GM21526 (cell line): ENCODE data around the gene RBBP8.
A peak's percentile ranks its signal among the peaks of the same experiment; 100 is the strongest.

Source experiments
- ATAC-seq: cut with Tn5 transposase; IDR thresholded peaks from one replicate; pipeline ENCODE4 v1.9.1; 2021; ENCODE audit warnings: moderate library complexity; ENCODE audit not compliant: unreplicated experiment, low FRiP score

Gene RBBP8

DNA sequence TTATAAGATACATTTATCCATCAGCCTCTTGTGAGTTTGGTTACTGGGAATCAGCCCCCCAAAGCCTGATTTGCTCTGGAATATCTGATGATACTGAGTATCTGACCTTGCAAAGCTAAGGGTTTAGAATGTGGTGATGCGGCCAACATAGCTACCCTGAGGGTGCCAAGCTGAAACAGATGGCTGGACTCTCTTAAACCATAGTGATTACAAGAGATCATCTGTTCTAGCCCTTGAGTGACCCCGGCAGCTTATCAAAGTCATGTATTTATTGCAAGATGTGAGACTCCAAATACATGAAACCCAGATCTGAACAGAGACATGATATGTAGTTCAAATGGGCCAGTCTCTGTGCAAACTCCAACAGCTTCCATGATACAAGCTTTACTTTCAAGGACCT lies 124.0 kb downstream of the RBBP8 start:
- no peak for ATAC-seq

DNA sequence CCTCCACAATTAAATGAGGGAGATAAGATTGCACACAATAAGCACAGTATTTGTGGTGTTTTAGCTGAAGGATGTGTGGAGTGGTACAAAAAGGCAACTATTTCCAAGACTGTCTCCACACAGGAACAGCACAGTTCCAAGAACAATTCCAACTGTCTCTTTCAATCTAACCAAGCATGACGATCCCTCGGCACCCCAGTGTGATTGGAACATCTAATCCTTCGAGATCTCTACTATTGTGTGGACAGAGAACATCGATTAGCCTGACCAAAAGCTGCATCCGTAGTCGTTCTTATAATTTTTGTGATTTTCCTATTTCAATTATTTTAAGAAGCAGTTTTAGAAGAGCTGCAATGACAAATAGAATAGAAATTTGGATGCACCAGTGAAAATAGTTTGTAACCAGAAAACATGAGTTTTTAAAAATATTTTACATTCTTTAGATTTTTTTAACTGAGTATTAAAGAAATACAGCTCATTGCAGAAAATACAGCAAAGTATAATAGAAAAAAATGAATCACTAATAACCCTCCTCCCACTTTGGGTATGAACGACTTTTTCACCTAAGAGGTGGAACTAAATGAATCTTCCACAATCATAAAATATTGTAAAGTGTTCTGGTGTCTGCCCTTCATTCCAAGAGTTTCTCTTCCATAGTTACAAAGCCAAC lies 125.8 kb downstream of the RBBP8 start:
- ATAC-seq = no peak

DNA sequence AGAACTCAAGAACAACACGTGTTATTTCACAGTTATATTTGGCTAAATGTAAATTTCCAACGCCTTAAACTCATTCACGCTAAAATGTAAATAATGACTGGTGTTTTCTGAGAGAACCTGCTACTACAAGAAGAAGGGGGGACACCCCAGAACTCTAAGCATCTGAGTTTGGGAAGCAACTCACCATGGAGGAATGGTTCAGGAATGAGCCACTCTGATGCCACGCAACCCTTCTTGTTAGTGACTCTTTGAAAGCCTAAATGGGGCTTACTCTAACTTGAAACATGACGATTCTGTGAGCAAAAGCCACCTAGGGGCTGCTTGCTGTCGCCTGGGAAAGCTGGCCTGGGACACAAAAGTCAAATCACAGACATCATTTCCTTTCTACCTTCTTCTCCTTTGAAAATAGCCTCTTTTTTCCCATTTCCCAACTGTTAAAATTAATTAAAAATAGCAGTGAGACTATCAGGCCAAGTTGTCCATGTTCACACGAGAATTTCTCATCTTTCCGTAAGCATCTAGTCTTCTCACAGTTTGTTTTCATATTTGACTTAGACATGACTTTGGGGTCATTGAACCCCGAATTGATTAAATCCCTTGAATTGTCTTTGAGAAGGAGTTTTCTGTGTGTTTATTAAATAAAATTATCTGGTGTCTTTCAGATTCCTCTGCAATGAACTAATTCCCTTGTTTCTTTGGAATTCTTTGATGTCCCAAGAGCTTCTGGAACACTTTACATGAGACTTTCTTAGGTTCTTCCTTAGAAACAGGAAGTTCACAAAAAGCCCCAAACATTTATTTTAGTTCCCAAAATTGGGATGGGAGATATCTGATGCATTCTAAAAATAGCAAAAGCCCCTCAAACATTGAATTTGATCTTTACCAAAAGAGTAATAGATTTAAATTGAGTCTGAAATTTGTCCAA lies 126.7 kb downstream of the RBBP8 start:
- no peak for ATAC-seq

DNA sequence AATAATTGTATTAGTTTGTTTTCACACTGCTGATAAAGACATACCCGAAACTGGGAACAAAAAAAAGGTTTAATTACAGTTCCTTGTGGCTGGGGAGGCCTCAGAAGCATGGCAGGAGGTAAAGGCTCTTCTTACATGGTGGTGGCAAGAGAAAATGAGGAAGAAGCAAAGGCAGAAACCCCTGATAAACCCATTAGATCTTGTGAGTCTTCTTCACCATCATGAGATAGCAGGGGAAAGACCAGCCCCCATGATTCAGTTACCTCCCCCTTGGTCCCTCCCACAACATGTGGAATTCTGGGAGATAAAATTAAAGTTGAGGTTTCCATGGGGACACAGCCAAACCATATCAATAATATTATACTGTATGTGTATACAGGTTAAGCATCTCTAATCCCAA lies 128.9 kb downstream of the RBBP8 start:
- ATAC-seq = no peak

DNA sequence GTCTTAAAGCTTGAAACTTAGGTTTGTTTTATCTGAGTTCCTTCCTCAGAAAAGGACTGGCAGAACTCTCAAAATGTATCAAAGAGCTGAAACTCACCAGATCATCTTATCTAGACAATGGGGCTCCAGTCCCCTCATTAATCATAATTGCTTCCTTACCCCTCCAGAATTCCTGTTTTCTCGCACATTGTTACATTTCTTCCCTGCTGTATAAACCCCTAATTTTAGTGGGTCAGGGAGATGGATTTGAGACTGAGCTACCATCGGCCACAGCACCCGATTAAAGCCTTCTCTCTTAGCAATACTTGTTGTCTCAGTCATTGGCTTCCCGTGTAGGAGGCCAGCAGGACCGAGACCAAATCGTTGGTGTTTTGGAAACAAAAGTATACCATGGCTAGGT lies 130.4 kb downstream of the RBBP8 start:
- ATAC-seq = no peak

DNA sequence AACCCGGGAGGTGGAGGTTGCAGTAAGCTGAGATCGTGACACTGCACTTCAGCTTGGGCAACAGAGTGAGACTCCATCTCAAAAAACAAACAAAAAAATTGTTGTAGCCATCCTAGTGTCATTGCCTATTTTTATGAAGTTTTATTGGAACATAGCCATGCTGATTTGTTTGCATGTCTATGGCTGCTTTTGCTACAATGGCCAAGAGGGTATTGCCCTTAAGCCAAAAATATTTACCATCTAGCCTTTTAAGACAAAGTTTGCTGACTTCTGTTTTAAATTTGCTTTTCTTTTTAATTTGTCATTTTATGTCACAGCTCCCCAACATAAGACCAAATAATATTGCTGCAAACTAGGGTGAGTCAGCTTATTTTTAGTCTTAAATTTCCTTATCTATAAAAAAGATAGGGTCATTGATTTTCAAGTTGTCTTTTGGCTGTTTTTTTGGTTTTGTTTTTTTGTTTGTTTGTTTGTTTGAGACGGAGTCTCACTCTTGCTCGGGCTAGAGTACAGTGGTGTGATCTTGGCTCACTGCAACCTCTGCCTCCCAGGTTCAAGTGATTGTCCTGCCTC lies 132.2 kb downstream of the RBBP8 start:
- ATAC-seq = no peak

DNA sequence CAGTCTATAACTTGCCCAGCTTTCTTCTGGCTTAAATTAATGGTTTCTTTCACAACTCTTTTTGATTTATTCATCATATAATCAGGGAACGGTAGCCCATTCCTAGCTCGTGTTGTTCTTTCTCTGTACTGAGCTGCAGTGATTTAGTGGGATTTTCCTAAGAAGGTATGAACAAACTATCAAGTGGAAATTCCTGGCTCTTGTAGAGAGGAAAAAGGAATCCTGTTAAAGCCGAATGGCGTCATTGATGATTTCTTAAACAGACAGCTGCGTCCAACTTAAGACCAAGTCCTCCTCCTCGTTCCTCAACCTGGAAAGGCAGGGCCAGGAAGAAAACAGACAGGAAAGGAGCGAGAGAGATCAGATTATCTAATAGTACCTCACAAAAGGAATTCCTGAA lies 132.9 kb downstream of the RBBP8 start:
- ATAC-seq = no peak

DNA sequence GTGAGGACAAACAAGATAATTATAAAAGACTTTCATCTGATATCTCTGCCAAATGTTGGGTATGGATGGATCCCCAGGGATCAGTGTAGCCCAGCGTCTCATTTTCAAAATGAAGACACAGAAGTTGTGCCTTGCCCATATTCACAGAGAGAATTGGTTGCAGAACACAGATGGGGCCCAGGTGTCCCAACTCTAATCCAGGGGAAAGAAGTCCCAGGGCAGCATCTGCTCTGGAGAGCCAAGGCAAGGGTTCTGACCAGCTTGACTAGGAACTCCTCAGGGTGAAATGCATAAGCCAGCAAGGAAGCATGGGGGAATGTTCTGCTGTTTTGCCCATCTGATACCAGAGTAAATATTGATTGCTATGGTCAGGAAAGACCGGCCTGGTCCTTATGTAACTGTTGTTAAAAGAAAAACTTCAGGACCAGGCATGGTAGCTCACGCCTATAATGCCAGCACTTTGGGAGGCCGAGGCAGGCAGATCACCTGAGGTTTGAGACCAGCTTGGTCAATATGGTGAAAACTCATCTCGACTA lies 133.4 kb downstream of the RBBP8 start:
- ATAC-seq = no peak

DNA sequence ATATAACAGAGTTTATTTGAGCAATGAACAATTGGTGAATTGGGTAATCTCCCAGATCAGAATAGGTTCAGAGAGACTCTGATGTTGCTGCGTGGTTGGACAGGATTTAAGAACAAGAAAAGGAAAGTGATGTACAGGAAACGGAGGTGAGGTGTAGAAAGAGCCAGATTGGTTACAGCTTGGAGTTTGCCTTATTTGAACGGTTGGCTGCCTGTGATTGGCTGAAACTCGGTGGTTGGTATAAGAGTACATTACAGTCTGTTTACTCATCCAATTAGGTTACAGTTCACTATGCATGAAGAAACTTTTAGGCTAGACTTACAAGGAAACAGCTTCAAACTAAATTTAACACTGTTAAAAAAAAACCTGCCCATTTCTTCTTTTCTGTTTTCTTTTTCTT lies 134.1 kb downstream of the RBBP8 start:
- no peak for ATAC-seq

DNA sequence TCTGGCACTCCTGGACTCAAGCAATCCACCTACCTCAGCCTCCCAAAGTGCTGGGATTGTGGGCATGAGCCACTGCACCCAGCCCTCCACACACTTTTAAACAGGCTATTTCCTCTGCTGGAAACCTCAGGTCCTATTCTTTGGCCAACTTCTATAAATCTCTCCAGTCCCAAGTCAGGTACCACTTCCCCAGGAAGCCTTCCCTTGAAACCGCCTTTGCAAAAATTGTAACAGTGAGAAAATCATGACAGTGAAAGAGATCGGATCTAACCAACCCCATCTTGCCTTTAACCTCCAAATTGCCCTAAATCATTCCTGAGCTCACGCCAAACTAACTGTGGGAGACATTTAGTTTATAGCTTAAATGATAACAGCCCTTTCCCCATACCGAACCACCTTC lies 134.9 kb downstream of the RBBP8 start:
- no peak for ATAC-seq

DNA sequence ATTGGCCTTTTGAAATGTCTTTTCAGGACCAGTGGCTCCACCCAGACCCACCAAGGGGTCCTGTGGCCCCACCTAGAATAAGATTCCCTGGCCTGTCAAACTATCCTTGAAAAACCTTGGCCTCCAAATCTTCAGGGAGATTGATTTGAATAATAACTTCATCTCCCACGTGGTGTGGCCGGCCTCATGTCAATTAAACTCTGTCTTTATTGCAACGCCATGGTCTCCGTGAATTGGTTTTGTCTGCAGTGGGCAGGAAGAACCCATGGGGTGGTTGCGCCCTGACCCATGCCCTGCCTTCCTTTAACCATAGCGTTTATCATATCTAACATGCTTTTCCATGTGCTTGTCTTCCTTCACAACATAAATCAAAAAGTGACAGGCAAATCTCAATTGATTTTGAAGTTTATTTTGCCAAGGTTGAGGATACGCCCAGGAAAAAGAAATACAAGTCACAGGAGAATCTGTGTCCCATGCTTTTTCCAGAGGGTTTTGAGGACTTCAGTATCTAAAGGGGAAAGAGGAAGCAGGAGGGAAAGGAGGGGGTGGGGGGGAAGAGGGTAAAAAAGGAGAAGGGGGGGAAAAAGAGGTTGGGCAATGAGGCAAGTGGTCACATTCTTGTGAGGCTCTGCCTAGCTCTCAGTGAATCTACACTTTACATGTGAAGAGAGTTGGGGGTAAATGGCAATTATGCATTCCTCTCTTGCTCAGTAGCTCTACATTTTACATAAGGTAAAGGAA lies 135.6 kb downstream of the RBBP8 start:
- no peak for ATAC-seq

DNA sequence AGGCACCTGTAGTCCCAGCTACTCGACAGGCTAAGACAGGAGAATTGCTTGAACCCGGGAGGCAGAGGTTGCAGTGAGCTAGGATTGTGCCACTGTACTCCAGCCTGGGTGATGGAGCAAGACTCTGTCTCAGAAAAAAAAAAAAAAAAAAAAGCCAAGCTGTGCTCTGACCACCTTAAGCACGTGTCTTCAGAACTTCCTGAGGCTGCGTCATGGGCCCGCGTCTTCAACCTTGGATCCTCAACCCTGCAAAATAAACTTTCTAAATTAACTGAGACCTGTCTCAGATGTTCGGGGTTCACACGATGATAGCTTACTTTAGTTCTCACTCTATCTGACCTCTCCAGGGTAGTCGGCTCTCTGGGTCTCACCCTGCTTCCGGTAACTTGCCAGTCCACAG lies 136.4 kb downstream of the RBBP8 start:
- no peak for ATAC-seq

DNA sequence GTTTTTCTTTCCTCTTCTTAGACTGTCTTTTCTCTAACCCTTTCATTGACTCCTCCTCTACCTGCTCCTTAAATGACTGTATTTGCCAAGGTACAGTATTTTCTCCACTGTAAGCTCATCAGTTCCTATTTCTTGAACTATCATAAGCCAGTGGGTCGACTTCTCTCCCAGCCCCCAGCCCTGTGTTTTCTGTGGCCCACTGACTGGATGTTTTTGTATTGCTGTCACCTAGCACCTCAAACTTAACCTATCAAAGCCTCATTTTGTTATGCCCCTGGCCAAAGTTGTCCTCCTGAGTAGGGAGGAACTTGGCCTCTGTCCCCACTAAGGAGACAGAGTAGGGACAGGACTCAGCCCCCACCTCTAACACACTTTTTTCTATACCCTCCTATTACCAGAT lies 136.8 kb downstream of the RBBP8 start:
- no peak for ATAC-seq

DNA sequence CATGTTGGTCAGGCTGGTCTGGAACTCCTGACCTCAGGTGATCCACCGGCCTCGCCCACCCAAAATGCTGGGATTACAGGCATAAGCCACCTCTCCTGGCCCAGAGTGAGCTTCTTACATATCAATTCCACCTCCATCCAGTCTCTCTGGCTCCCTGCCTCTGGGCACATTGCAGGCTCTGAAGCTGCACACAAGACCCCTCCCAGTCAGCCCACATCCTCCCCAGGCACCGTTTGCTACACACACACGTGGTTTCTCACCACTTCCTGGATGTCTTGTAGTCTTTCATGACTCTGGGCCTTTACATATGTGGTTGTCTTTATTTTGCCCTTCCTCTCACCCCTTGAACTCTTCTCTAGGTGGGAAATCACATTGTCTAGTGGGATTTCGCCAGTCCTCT lies 138.2 kb downstream of the RBBP8 start:
- ATAC-seq = peak; percentile 93

DNA sequence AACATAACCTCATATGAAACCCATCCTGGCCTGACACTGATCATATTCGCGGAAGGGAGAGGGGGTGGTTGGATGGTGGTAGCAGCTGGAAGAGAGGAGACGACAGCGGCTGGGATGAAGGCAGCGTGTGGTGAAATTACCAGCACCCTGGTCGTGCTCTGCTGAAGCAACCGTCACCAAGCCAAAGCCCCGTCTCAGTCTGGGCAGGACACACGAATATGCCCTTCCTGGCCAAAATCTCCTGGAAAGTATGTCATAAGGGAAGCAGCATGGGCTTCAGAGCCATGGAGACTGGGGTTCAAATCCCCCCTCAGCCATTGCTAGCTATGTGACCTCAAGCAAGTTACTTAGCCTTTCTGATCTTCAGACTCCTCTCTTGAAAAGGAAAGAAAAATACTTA lies 139.0 kb downstream of the RBBP8 start:
- ATAC-seq = no peak

DNA sequence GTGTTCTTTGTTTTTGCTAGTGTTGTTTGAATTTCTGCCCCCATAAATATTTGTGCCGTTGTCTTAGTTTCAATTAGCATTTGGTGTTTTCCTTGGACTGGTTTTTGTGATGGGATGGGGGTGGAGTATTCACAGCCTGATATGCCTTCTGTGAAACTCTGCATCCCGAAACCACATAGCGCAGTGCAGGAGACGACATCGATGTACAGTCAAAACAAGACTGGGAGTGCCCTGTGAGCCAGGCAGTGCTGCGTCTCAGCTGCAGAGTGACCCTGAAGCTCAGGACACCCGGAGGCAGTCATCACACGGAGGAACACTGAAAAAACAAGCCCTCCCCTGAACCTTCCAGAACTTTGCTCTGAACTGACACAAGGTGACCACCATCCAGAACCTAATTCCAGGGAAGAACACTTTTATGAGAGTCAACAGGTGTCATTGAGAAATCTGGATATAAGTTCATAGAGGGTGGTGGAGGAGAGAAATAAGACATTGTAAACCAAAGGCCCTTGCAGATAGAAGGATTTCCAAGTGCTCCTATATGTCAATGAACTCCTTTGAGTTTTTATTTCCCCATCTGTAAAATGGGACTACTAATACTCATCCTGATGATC lies 141.0 kb downstream of the RBBP8 start:
- ATAC-seq = no peak
